Choroid plexus epithelial cell (primary cell): ENCODE measurements around the gene CHM.

Experiments used
- DNase-seq: peaks from one replicate; pipeline ENCODE4 v3.0.0-alpha.2; 2010; ENCODE audit warnings: low read depth
- H3K4me3 ChIP-seq: 2 replicates; pipeline ENCODE4 v1.5.1; 2011; ENCODE audit warnings: low read depth, mild to moderate bottlenecking, control low read depth, low read length, moderate library complexity
- TF ChIP-seq, protein P1 (sequence below): conservative IDR thresholded peaks from 2 replicates; pipeline ENCODE4 v1.5.1; 2011; ENCODE audit warnings: low read depth, mild to moderate bottlenecking, control low read depth, inconsistent platforms, low read length, moderate library complexity

CHM gene

GRCh38 chrX:85907316-85907715, 140.0 kb downstream of the CHM start:
- no peak for DNase-seq
- TF ChIP-seq, protein P1, sequence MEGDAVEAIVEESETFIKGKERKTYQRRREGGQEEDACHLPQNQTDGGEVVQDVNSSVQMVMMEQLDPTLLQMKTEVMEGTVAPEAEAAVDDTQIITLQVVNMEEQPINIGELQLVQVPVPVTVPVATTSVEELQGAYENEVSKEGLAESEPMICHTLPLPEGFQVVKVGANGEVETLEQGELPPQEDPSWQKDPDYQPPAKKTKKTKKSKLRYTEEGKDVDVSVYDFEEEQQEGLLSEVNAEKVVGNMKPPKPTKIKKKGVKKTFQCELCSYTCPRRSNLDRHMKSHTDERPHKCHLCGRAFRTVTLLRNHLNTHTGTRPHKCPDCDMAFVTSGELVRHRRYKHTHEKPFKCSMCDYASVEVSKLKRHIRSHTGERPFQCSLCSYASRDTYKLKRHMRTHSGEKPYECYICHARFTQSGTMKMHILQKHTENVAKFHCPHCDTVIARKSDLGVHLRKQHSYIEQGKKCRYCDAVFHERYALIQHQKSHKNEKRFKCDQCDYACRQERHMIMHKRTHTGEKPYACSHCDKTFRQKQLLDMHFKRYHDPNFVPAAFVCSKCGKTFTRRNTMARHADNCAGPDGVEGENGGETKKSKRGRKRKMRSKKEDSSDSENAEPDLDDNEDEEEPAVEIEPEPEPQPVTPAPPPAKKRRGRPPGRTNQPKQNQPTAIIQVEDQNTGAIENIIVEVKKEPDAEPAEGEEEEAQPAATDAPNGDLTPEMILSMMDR = no peak
- H3K4me3 ChIP-seq = no peak overlapping the region

- DNase-seq = no peak
- no peak overlapping the region for H3K4me3 ChIP-seq
- TF ChIP-seq, protein P1 = no peak
Observed at GRCh38 chrX:85906399-85906798, 141.0 kb downstream of the CHM start.

DNA sequence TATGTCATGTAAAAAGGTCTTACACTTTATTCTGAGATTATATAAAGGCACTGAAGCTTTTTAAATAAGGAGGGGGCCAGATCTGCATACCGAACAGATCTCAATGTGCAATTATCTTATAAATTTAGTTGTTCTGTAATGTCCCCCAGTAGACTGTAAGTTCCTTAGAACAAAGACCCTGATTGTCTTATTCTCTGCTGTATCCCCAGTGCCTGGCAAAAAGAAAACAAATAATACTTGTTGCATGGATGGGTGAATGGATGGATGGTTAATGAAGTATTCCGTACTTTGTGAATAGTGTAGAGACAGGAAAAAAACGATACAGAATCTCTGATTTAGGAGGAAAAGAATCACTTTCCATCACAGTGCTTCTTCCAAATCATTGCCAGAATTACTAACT, 141.5 kb downstream of the CHM start:
- no peak overlapping the region for H3K4me3 ChIP-seq
- DNase-seq = no peak
- TF ChIP-seq, protein P1 = no peak

DNA sequence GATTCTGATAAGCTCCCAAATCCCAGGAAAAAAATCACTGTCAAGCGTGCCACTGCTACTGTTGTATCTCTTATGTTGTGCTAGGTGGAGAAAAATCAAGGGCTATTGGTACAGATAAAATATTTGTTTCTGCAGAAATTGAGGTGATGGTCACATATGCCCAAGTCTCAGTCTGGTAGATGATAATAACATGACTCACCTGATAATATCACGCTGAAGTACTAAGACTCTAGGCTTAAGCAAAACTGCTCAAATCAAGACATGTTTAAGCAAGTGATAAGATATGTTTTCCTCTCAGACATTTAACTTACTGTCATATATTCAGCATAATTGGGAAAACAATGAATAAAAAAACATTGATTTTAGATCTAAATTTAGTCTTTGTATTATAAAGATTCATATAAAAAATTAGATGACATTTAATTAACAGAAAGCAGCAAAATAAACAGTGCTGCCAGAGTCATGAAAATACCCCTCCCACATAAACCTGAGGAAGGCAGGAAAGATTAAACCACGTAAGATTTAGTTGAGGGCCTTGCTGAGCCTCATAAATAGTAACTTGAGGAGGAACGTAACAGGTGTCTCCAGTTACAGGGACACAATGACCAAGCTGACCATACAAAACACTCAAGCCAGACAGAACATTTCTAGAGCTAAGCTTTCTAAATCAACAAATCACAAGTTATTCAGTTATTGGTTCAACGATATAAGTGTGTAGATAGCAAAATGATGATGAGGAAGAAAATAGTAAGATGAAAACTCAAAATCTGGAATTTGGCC, 143.5 kb downstream of the CHM start:
- TF ChIP-seq, protein P1 = no peak
- no peak for DNase-seq
- H3K4me3 ChIP-seq = no peak overlapping the region

- no peak for DNase-seq
Observed at GRCh38 chrX:85897362-85898126, 149.8 kb downstream of the CHM start.

GRCh38 chrX:85882601-85883000, 164.8 kb downstream of the CHM start:
- TF ChIP-seq, protein P1 = no peak
- no peak for DNase-seq
- H3K4me3 ChIP-seq = no peak overlapping the region

More at GRCh38 chrX:85897362-85898126, 149.8 kb downstream of the CHM start:
- TF ChIP-seq, protein P1 = no peak
- no peak overlapping the region for H3K4me3 ChIP-seq
